HL-60 (cell line): ENCODE measurements around the gene BMPER.

Source experiments
- DNase-seq, 2 experiments: peaks; one replicate each; pipeline ENCODE4 v3.0.0-alpha.2; 2010 to 2020; ENCODE audit warnings: low read depth in 1 of 2, low spot score in 1 of 2
- H3K27ac ChIP-seq: fragments of 250-450 bp; sonication (Bioruptor Pico); replicated peaks from 2 replicates; pipeline ENCODE4 v1.5.1; 2020; ENCODE audit warnings: mild to moderate bottlenecking, moderate library complexity
- H3K27me3 ChIP-seq: fragments of 250-450 bp; sonication (Bioruptor Pico); 2 replicates; pipeline ENCODE4 v1.5.1; 2021; ENCODE audit warnings: mild to moderate bottlenecking, moderate library complexity; ENCODE audit not compliant: insufficient read depth, poor library complexity, severe bottlenecking
- H3K4me3 ChIP-seq: replicated peaks from 2 replicates; pipeline ENCODE4 v1.5.1; 2011; ENCODE audit warnings: mild to moderate bottlenecking, control low read depth, low read length; ENCODE audit not compliant: insufficient read depth
- GABPA ChIP-seq: IDR thresholded peaks from 2 replicates; pipeline ENCODE4 v1.6.1; 2012; ENCODE audit warnings: low read depth
- POLR2AphosphoS5 ChIP-seq: IDR thresholded peaks from 2 replicates; pipeline ENCODE4 v1.6.1; 2012; ENCODE audit warnings: low read depth
- SPI1 ChIP-seq: IDR thresholded peaks from 2 replicates; pipeline ENCODE4 v1.6.1; 2012; ENCODE audit warnings: low read depth, mild to moderate bottlenecking, borderline replicate concordance
- TF ChIP-seq, protein P1 (sequence below): IDR thresholded peaks from one replicate; pipeline ENCODE4 v1.5.1; 2011; ENCODE audit warnings: low read length, control low read depth, inconsistent platforms; ENCODE audit not compliant: insufficient read depth
- TF ChIP-seq, protein P2 (sequence below): IDR thresholded peaks from 2 replicates; pipeline ENCODE4 v1.6.1; 2012; ENCODE audit warnings: low read depth; ENCODE audit not compliant: insufficient replicate concordance

The BMPER gene

DNA sequence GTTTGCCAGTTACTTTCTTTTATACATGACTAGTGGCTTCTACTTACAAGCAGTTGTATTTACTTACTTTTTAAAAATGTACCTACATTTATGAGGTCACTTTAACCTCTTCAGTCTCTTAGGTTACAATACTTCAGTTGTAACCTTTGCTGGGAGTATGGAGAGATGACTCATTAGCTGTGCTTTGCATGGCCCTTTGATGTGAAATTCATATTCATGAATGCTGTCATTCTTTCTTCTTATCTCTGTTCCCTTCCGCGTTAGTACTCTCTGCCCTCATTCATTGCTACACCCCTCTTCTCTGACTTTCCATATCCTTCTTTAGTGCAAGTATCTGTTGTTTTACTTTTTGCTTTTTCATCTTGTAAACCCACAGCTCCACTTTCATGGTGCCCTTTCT, 164.3 kb downstream of the BMPER start:
- DNase-seq = no peak
- TF ChIP-seq SPI1 (no peak), POLR2AphosphoS5 (no peak)
- TF ChIP-seq, protein P1, sequence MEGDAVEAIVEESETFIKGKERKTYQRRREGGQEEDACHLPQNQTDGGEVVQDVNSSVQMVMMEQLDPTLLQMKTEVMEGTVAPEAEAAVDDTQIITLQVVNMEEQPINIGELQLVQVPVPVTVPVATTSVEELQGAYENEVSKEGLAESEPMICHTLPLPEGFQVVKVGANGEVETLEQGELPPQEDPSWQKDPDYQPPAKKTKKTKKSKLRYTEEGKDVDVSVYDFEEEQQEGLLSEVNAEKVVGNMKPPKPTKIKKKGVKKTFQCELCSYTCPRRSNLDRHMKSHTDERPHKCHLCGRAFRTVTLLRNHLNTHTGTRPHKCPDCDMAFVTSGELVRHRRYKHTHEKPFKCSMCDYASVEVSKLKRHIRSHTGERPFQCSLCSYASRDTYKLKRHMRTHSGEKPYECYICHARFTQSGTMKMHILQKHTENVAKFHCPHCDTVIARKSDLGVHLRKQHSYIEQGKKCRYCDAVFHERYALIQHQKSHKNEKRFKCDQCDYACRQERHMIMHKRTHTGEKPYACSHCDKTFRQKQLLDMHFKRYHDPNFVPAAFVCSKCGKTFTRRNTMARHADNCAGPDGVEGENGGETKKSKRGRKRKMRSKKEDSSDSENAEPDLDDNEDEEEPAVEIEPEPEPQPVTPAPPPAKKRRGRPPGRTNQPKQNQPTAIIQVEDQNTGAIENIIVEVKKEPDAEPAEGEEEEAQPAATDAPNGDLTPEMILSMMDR = no peak
- TF ChIP-seq, protein P2, sequence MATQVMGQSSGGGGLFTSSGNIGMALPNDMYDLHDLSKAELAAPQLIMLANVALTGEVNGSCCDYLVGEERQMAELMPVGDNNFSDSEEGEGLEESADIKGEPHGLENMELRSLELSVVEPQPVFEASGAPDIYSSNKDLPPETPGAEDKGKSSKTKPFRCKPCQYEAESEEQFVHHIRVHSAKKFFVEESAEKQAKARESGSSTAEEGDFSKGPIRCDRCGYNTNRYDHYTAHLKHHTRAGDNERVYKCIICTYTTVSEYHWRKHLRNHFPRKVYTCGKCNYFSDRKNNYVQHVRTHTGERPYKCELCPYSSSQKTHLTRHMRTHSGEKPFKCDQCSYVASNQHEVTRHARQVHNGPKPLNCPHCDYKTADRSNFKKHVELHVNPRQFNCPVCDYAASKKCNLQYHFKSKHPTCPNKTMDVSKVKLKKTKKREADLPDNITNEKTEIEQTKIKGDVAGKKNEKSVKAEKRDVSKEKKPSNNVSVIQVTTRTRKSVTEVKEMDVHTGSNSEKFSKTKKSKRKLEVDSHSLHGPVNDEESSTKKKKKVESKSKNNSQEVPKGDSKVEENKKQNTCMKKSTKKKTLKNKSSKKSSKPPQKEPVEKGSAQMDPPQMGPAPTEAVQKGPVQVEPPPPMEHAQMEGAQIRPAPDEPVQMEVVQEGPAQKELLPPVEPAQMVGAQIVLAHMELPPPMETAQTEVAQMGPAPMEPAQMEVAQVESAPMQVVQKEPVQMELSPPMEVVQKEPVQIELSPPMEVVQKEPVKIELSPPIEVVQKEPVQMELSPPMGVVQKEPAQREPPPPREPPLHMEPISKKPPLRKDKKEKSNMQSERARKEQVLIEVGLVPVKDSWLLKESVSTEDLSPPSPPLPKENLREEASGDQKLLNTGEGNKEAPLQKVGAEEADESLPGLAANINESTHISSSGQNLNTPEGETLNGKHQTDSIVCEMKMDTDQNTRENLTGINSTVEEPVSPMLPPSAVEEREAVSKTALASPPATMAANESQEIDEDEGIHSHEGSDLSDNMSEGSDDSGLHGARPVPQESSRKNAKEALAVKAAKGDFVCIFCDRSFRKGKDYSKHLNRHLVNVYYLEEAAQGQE = no peak
- H3K27me3 ChIP-seq = peaks cover 7% of the 10 kb centered on the region
- H3K4me3 ChIP-seq = no peak overlapping the region
- H3K27ac ChIP-seq = no peak overlapping the region

DNA sequence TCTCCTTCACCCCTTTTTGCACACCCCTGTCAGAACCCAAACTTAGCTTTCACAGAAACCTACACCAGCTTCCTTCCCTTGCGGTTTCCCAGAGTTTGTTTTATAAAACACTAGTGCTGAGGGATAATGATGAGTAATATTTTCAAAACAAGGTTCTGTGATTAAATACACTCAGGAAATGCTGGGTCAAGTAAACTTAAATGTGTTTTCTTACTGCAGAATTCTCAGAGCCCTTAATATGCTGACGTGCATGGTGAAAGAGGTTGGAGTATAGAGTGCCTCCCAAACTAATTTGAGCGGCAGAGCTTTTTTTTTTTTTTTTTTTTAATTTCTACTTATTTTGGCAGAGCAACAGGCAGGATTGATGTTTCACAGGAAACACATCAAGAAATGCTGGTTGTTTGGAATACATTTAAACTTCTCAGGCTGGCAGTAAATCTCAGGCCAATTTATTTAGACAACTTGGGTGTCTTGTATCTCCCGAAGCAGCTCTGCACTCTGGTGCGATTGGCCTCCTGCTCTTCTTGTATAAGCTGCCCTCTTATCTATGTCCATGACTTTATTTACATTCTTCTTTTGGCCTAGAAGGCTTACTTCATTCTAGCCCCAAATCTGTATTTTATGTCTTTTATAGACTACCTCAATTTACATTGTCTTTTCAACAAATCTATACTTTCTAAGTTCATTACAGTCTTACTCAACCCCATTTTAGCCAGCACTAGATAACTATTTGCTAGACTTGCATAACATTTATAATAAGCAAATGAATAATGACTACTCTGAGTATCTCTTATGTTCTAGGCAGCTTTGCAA, 165.4 kb downstream of the BMPER start:
- no peak for TF ChIP-seq POLR2AphosphoS5
- TF ChIP-seq, protein P2 = no peak
- TF ChIP-seq SPI1 = no peak
- TF ChIP-seq, protein P1 = no peak
- TF ChIP-seq GABPA = no peak

DNA sequence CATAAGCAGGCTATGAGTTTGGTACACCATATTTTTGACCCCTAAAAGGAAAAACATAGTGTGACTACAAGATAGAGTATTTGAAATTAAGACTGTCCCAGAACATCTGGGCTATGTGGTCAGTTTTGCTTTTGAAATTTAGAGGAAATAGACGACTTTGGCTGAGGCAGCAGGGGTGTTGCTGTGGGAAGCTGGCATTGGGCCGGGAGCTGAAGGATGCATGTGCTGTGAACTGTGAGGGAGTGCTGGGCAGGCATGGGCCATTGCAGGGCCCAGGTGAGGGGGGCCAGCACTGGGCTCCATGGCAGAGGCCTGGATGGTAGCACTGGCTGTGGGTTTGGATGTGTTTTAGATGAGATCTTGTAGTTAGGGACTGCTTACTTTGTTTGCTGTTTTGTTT, 168.3 kb downstream of the BMPER start:
- DNase-seq = no peak
- Histone ChIP-seq H3K4me3 (no peak overlapping the region), H3K27me3 (peaks cover 7% of the 10 kb centered on the region), H3K27ac (no peak overlapping the region)
- TF ChIP-seq SPI1 = no peak
- no peak for TF ChIP-seq POLR2AphosphoS5
- TF ChIP-seq GABPA = no peak
- TF ChIP-seq, protein P2 = no peak
- TF ChIP-seq, protein P1 = no peak

More for the DNA sequence above, 165.4 kb downstream of the BMPER start:
- H3K27me3 ChIP-seq = peaks cover 7% of the 10 kb centered on the region
- DNase-seq = no peak
- no peak overlapping the region for H3K4me3 ChIP-seq
- no peak overlapping the region for H3K27ac ChIP-seq
